Measurements from ENCODE around the gene LIME1. TPM values are rescaled to one million over a fixed set of nuclear protein-coding genes. Genes with fewer than 3 reads are reported as not detected.

The LIME1 gene
- total RNA-seq, 1 experiment from 2014 or later = 27.4 TPM

GRCh38 chr20:63753381-63753780 is 16.9 kb downstream of the LIME1 start (continued):
- TF ChIP-seq EGR1 (IDR thresholded peaks at IDR 0.05; ENCODE audit: low read depth) (no peak), ZNF274 (IDR thresholded peaks at IDR 0.05; ENCODE audit: low read depth, low read length) (no peak), SIN3A (IDR thresholded peaks at IDR 0.05; ENCODE audit: low read depth) (no peak), YY1 (IDR thresholded peaks at IDR 0.05; ENCODE audit: extremely low read depth, insufficient replicate concordance, low read depth, low read length) (no peak)

- ChIA-PET CTCF (no interaction called here), POLR2A (no interaction called here), RAD21 (ENCODE audit: low non-redundant PET in 1 of 2, low total read pairs in 2 of 2, uncharacterized antibody in 2 of 2, unreplicated experiment in 2 of 2) (no interaction called here)
- Histone ChIP-seq H3K9me3 (ENCODE audit: control insufficient read depth in 1 of 2, insufficient read depth in 1 of 2, low read depth in 1 of 2, low read length in 2 of 2) (no peaks in the 10 kb centered on the region), H3K9me2 (ENCODE audit: insufficient read depth) (no peaks in the 10 kb centered on the region), H4K20me1 (ENCODE audit: insufficient read depth) (no peaks in the 10 kb centered on the region), H3K27ac (ENCODE audit: low read depth, low read length) (no peak overlapping the region), H2AFZ (ENCODE audit: low read depth, low read length, poor library complexity, severe bottlenecking) (no peak overlapping the region), H3K36me3 (ENCODE audit: control insufficient read depth in 1 of 2, insufficient read depth in 2 of 2, low read length in 2 of 2) (no peaks in the 10 kb centered on the region), H3K79me2 (ENCODE audit: insufficient read depth, low read length) (no peaks in the 10 kb centered on the region), H3K4me3 (replicated peaks in 1 of 2; ENCODE audit: low read depth in 1 of 2, low read length in 2 of 2) (no peak overlapping the region), H3K27me3 (ENCODE audit: insufficient read depth, low read length) (no peaks in the 10 kb centered on the region), H3K4me2 (ENCODE audit: low read length) (no peak overlapping the region), H3K9ac (ENCODE audit: low read length) (no peak overlapping the region), H3K4me1 (ENCODE audit: control insufficient read depth in 1 of 2, insufficient read depth in 2 of 2, low read length in 2 of 2) (no peaks in the 10 kb centered on the region)
- DNase-seq (ENCODE audit: low read depth, low spot score) (no peak), ATAC-seq (no peak)
- intact Hi-C loops (cut with micrococcal nuclease) = no loop called here
- TF ChIP-seq TCF7L2 (IDR thresholded peaks at IDR 0.05; ENCODE audit: borderline replicate concordance, extremely low read depth, insufficient read depth, insufficient read length) (no peak), YY1 (IDR thresholded peaks at IDR 0.05; ENCODE audit: extremely low read depth, insufficient replicate concordance, low read depth, low read length) (no peak), SRF (IDR thresholded peaks at IDR 0.05; ENCODE audit: low read depth) (no peak), SIN3A (IDR thresholded peaks at IDR 0.05; ENCODE audit: low read depth) (no peak), CBX3 (IDR thresholded peaks at IDR 0.05; ENCODE audit: low read depth) (no peak)
- TF ChIP-seq, protein P1, sequence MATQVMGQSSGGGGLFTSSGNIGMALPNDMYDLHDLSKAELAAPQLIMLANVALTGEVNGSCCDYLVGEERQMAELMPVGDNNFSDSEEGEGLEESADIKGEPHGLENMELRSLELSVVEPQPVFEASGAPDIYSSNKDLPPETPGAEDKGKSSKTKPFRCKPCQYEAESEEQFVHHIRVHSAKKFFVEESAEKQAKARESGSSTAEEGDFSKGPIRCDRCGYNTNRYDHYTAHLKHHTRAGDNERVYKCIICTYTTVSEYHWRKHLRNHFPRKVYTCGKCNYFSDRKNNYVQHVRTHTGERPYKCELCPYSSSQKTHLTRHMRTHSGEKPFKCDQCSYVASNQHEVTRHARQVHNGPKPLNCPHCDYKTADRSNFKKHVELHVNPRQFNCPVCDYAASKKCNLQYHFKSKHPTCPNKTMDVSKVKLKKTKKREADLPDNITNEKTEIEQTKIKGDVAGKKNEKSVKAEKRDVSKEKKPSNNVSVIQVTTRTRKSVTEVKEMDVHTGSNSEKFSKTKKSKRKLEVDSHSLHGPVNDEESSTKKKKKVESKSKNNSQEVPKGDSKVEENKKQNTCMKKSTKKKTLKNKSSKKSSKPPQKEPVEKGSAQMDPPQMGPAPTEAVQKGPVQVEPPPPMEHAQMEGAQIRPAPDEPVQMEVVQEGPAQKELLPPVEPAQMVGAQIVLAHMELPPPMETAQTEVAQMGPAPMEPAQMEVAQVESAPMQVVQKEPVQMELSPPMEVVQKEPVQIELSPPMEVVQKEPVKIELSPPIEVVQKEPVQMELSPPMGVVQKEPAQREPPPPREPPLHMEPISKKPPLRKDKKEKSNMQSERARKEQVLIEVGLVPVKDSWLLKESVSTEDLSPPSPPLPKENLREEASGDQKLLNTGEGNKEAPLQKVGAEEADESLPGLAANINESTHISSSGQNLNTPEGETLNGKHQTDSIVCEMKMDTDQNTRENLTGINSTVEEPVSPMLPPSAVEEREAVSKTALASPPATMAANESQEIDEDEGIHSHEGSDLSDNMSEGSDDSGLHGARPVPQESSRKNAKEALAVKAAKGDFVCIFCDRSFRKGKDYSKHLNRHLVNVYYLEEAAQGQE (IDR thresholded peaks at IDR 0.05; ENCODE audit: low read depth) = no peak
- no TSS peak for BruUV-seq (replicated peaks)
Measured at GRCh38 chr20:63754008-63754407, 17.5 kb downstream of the LIME1 start.
